HepG2 (cell line): ENCODE results near the gene CDCA5. TPM values are rescaled to one million over a fixed set of nuclear protein-coding genes. Genes with fewer than 3 reads are reported as not detected.

Experiments used
- AKAP8 ChIP-seq: sonication (generic); formaldehyde crosslinking; IDR thresholded peaks from 2 replicates; pipeline ENCODE4 v1.5.1; 2020; ENCODE audit warnings: mild to moderate bottlenecking, missing genetic modification reagents
- ATAD3A ChIP-seq: sonication (generic); formaldehyde crosslinking; IDR thresholded peaks from 2 replicates; pipeline ENCODE4 v1.4.0; 2020; ENCODE audit warnings: missing genetic modification reagents
- HMGXB4 ChIP-seq, 2 experiments: sonication (generic) in 1 of 2; formaldehyde crosslinking in 1 of 2; IDR thresholded peaks; 2 replicates each; pipeline versions ENCODE4 v1.4.0 to v1.6.1; 2018 to 2020; ENCODE audit warnings: missing genetic modification reagents in 2 of 2, borderline replicate concordance in 1 of 2, low read depth in 1 of 2, mild to moderate bottlenecking in 1 of 2, missing biosample characterization in 1 of 2
- HNF1A ChIP-seq, 2 experiments: sonication (generic) in 1 of 2; formaldehyde crosslinking in 1 of 2; IDR thresholded peaks; 2 replicates each; pipeline versions ENCODE4 v1.4.0 to v1.6.1; 2016 to 2020; ENCODE audit warnings: borderline replicate concordance in 1 of 2, low read depth in 1 of 2, mild to moderate bottlenecking in 1 of 2, missing genetic modification reagents in 1 of 2
- KLF16 ChIP-seq, 2 experiments: sonication (generic) in 1 of 2; formaldehyde crosslinking in 1 of 2; IDR thresholded peaks; 2 replicates each; pipeline versions ENCODE4 v1.6.1 to v1.8.0; 2016 to 2023; ENCODE audit warnings: missing genetic modification reagents in 2 of 2, missing compliant biosample characterization in 1 of 2
- MAZ ChIP-seq, 2 experiments: sonication (generic) in 1 of 2; formaldehyde crosslinking in 1 of 2; IDR thresholded peaks; 2 replicates each; pipeline versions ENCODE4 v1.5.0 to v1.6.1; 2012 to 2020; ENCODE audit warnings: low read depth in 2 of 2, mild to moderate bottlenecking in 2 of 2, borderline replicate concordance in 1 of 2, improper control_type of control experiment in 1 of 2, low read length in 1 of 2, missing genetic modification reagents in 1 of 2, moderate library complexity in 1 of 2
- MIER3 ChIP-seq: IDR thresholded peaks from 2 replicates; pipeline ENCODE4 v1.6.1; 2016; ENCODE audit warnings: missing compliant biosample characterization, borderline replicate concordance
- NCOA1 ChIP-seq: sonication (generic); formaldehyde crosslinking; IDR thresholded peaks from 2 replicates; pipeline ENCODE4 v1.9.0; 2021; ENCODE audit warnings: missing genetic modification reagents
- PAWR ChIP-seq: sonication (generic); formaldehyde crosslinking; IDR thresholded peaks from 2 replicates; pipeline ENCODE4 v1.4.0; 2020; ENCODE audit warnings: missing genetic modification reagents, mild to moderate bottlenecking, borderline replicate concordance
- PHF20 ChIP-seq: sonication (generic); formaldehyde crosslinking; IDR thresholded peaks from 2 replicates; pipeline ENCODE4 v1.5.0; 2020; ENCODE audit warnings: mild to moderate bottlenecking, missing genetic modification reagents
- SALL1 ChIP-seq: sonication (generic); formaldehyde crosslinking; IDR thresholded peaks from 2 replicates; pipeline ENCODE4 v1.8.0; 2022; ENCODE audit warnings: mild to moderate bottlenecking, missing genetic modification reagents
- ZMYM4 ChIP-seq: sonication (generic); formaldehyde crosslinking; IDR thresholded peaks from 2 replicates; pipeline ENCODE4 v1.8.1; 2023; ENCODE audit warnings: mild to moderate bottlenecking, missing genetic modification reagents
- ZNF414 ChIP-seq: sonication (generic); formaldehyde crosslinking; IDR thresholded peaks from 2 replicates; pipeline ENCODE4 v1.5.0; 2020; ENCODE audit warnings: missing genetic modification reagents
- ZNF567 ChIP-seq: sonication (generic); formaldehyde crosslinking; IDR thresholded peaks from 2 replicates; pipeline ENCODE4 v1.8.1; 2023; ENCODE audit warnings: mild to moderate bottlenecking, missing genetic modification reagents, borderline replicate concordance
- ZNF781 ChIP-seq: sonication (generic); formaldehyde crosslinking; IDR thresholded peaks from 2 replicates; pipeline ENCODE4 v1.5.1; 2020; ENCODE audit warnings: borderline replicate concordance, mild to moderate bottlenecking, missing genetic modification reagents; ENCODE audit errors: not compliant biosample characterization
- ZNF784 ChIP-seq: sonication (generic); formaldehyde crosslinking; IDR thresholded peaks from 2 replicates; pipeline ENCODE4 v1.5.1; 2020; ENCODE audit warnings: missing genetic modification reagents, mild to moderate bottlenecking, borderline replicate concordance
- ZNF816 ChIP-seq: sonication (generic); formaldehyde crosslinking; IDR thresholded peaks from 2 replicates; pipeline ENCODE4 v1.8.0; 2022; ENCODE audit warnings: missing genetic modification reagents, mild to moderate bottlenecking, borderline replicate concordance
- ZSCAN12 ChIP-seq: sonication (generic); formaldehyde crosslinking; IDR thresholded peaks from 2 replicates; pipeline ENCODE4 v1.9.0; 2021; ENCODE audit warnings: mild to moderate bottlenecking, missing genetic modification reagents
- polyA plus RNA-seq, 8 experiments: library from polyadenylated mRNA; depleted of rRNA in 3 of 8; stranded (reverse) in 7 of 8; unstranded in 1 of 8; fragments of >200 nt; fragmentation: Illumina TruSeq in 4 of 8; extraction: Trizol in 4 of 8; gene quantifications; 2 replicates each; pipeline versions ENCODE4 v1.2.1 to v1.2.3, GENCODE V29; 2011 to 2016; ENCODE audit warnings: low read depth in 4 of 8, missing spikeins in 1 of 8, mixed read lengths in 1 of 8; ENCODE audit not compliant: insufficient read depth in 1 of 8
- total RNA-seq, 5 experiments: library from RNA; depleted of rRNA; stranded (reverse); fragments of >200 nt; fragmentation: Illumina TruSeq; extraction: Trizol; gene quantifications; 2 replicates each; pipeline ENCODE4 v1.2.3, GENCODE V29; 2016; ENCODE audit warnings: low read depth in 1 of 5

CDCA5 gene
- total and polyA plus RNA-seq, 2 of the 13 experiments (the other 11 are each of a cell fraction or from before 2014, with no cell fraction given) = 13.5 to 50.6 TPM

DNA sequence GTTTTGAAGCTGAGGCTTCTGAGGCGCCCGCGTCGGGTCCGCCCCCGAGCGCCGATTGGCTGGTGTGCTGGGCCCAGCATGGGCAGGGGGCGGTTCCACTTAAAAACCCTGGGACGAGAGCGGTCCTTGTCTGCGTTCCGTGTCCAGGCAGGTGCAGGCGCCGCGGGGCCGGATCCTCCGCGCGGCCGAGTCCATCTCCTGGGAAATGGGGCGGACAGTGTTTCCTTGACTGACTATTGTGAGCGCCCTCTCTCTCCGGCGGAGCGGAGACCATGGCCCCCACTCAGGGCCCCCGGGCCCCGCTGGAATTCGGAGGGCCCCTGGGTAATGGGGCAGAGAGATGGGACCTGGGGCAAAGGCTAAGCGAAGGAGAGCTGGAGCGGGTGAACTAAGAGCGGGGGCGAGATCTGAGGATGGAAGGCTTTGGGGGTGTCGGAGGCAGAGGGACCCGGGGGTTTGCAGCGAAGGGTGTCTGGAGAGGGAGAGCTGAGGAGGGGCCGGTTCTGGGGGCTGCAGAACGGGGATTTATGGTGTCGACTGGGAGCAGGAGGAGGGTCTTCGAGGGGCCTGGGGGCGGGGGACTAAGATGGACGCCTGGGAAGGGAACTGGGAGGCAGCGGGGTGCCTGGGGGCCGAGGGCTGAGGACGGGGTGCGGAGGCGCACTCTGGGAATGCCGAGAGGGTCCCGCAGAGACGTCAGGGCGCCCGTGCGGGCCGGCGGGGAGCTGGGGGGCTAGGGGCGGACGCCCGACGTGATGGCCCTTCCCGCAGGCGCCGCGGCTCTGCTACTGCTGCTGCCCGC is 28.1 kb upstream of the CDCA5 start, which contains the start of gene TM7SF2 (continued):
- TF ChIP-seq ATAD3A (no peak), ZMYM4 (CRISPR knock-in tag) (peak; percentile 62), AKAP8 (CRISPR knock-in tag) (0 out of 2 replicates have a peak, but pooled peaks have one; percentile 2), HNF1A (IDR thresholded peaks at IDR 0.05; ENCODE audit: low read depth) (no peak), HNF1A (CRISPR knock-in tag; IDR thresholded peaks at IDR 0.05; ENCODE audit: borderline replicate concordance) (peak; percentile 27; the same call in 1 of the 2 replicates), ZSCAN12 (peak; percentile 40; the same call in 1 of the 2 replicates), SALL1 (CRISPR knock-in tag) (peak; percentile 47; the same call in 1 of the 2 replicates), MIER3 (CRISPR knock-in tag) (no peak; the same call in 1 of the 2 replicates), MAZ (IDR thresholded peaks at IDR 0.05; ENCODE audit: borderline replicate concordance, low read depth, low read length) (no peak; the same call in 1 of the 2 replicates), MAZ (CRISPR knock-in tag; IDR thresholded peaks at IDR 0.05; ENCODE audit: low read depth) (peak; percentile 67), KLF16 (CRISPR knock-in tag; IDR thresholded peaks at IDR 0.05) (peak in 1 of 2 experiments; percentile 68; a peak in 2 of 4 replicates), ZNF784 (CRISPR knock-in tag) (peak; percentile 10), ZNF816 (peak; percentile 32; the same call in 1 of the 2 replicates), PHF20 (CRISPR knock-in tag) (0 out of 2 replicates have a peak, but pooled peaks have one; percentile 11), ZNF414 (peak; percentile 3; the same call in 1 of the 2 replicates), HMGXB4 (CRISPR knock-in tag; IDR thresholded peaks at IDR 0.05; ENCODE audit: borderline replicate concordance in 1 of 2, low read depth in 1 of 2) (no peak), PAWR (CRISPR knock-in tag) (0 out of 2 replicates have a peak, but pooled peaks have one; percentile 50), ZNF781 (CRISPR knock-in tag) (peak; percentile 94), ZNF567 (CRISPR knock-in tag) (no peak), NCOA1 (CRISPR knock-in tag) (no peak)
